Cardiac muscle cell (in vitro differentiated cells and primary cell): ENCODE data around the gene AJM1. TPM values are rescaled to one million over a fixed set of nuclear protein-coding genes. Genes with fewer than 3 reads are reported as not detected.
A peak's percentile ranks its signal among the peaks of the same experiment; 100 is the strongest.
"Not testable (repeated sequence)": the region's sequence is repeated elsewhere in the genome, so short reads cannot be mapped to it uniquely, and the experiment has no call there.

Source experiments
- DNase-seq, 2 donors: peaks; one replicate each; pipeline versions ENCODE4 v3.0.0 to v3.0.0-alpha.2; 2010 to 2017; ENCODE audit warnings: low read depth in 1 of 2, low spot score in 1 of 2
- H3K27ac ChIP-seq: fragments of 200-600 bp; sonication (generic); 2 replicates; pipeline ENCODE4 v1.5.1; 2016
- H3K27me3 ChIP-seq: fragments of 200-600 bp; sonication (generic); 2 replicates; pipeline ENCODE4 v1.6.0; 2016; ENCODE audit warnings: control low read depth
- H3K36me3 ChIP-seq: fragments of 200-600 bp; sonication (generic); 2 replicates; pipeline ENCODE4 v1.5.1; 2016; ENCODE audit warnings: control low read depth
- H3K4me1 ChIP-seq: fragments of 200-600 bp; sonication (generic); 2 replicates; pipeline ENCODE4 v1.8.1; 2017; ENCODE audit warnings: low read depth, mild to moderate bottlenecking, mixed run types
- H3K4me3 ChIP-seq: fragments of 200-600 bp; sonication (generic); 2 replicates; pipeline ENCODE4 v1.5.1; 2016; ENCODE audit warnings: mild to moderate bottlenecking
- H3K9me3 ChIP-seq: fragments of 200-600 bp; sonication (generic); 2 replicates; pipeline ENCODE4 v1.5.1; 2017; ENCODE audit warnings: low read depth, mild to moderate bottlenecking, control low read depth
- polyA plus RNA-seq: library from polyadenylated mRNA; unstranded; fragments of >200 nt; fragmentation: Nextera tagmentation; extraction: Ambion mirVana; gene quantifications from 2 replicates; pipeline ENCODE4 v1.2.1, GENCODE V29; 2016
- total RNA-seq: library from RNA; depleted of rRNA; stranded (reverse); fragments of >200 nt; gene quantifications from 2 replicates; pipeline ENCODE4 v1.2.3, GENCODE V29; 2016
- TF ChIP-seq, protein P1 (sequence below): IDR thresholded peaks from 2 replicates; pipeline ENCODE4 v1.5.1; 2012; ENCODE audit warnings: low read depth, mild to moderate bottlenecking, low read length

Gene AJM1
- total and polyA plus RNA-seq, 2 experiments from 2014 or later: 8.5 to 12.1 TPM

DNA sequence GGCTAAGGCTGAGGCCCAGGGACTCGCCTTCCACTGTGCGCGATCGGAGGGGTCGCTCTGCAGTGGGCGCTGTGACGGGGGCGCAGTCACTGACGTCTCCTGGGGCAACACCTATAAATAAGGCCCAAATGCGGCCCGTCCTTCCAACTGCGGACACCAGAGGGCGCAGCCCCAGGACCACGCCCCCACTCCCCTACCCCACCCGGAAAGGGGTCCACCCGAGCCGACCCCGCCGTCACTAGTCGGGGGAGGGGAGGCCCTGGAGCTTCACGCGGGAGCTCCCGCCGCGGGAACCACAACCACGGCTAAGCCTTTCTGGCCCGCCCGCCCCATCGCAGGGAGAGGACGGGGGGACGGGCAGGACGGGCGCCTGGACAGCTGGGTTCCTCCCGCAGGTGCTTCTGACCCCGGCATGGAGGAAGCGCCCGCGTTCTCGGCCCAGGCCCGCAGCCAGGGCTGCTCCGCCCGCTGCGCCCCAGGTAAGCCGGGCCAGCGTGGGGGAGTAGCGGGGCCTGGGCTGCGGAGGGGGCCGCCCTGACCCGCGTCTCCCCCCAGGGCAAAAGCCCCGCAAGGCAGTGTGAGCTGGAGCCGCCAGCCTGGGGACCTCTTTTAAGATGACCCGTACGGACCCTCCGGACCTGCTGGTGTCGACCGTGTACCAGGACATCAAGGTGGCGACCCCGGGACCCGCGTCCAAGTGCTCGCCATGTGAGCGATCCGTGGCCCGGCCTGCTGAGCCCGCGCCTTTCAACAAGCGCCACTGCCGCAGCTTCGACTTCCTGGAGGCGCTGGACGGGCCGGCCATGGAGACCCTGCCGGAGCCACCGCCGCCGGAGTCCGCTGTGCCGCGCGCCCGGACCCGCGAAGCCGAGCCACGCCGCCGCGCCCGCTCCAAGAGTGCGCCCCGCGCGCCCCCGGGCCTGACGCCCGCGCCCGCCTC is 1.8 kb downstream of the AJM1 start:
- H3K36me3 ChIP-seq, H3K27me3 ChIP-seq, H3K9me3 ChIP-seq, H3K4me3 ChIP-seq, H3K27ac ChIP-seq: not testable (repeated sequence)
- TF ChIP-seq, protein P1, sequence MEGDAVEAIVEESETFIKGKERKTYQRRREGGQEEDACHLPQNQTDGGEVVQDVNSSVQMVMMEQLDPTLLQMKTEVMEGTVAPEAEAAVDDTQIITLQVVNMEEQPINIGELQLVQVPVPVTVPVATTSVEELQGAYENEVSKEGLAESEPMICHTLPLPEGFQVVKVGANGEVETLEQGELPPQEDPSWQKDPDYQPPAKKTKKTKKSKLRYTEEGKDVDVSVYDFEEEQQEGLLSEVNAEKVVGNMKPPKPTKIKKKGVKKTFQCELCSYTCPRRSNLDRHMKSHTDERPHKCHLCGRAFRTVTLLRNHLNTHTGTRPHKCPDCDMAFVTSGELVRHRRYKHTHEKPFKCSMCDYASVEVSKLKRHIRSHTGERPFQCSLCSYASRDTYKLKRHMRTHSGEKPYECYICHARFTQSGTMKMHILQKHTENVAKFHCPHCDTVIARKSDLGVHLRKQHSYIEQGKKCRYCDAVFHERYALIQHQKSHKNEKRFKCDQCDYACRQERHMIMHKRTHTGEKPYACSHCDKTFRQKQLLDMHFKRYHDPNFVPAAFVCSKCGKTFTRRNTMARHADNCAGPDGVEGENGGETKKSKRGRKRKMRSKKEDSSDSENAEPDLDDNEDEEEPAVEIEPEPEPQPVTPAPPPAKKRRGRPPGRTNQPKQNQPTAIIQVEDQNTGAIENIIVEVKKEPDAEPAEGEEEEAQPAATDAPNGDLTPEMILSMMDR: peak; percentile 39
- peaks cover 27% of the 10 kb centered on the region for H3K4me1 ChIP-seq
- peak in 1 of 2 donors; percentile 45 for DNase-seq

DNA sequence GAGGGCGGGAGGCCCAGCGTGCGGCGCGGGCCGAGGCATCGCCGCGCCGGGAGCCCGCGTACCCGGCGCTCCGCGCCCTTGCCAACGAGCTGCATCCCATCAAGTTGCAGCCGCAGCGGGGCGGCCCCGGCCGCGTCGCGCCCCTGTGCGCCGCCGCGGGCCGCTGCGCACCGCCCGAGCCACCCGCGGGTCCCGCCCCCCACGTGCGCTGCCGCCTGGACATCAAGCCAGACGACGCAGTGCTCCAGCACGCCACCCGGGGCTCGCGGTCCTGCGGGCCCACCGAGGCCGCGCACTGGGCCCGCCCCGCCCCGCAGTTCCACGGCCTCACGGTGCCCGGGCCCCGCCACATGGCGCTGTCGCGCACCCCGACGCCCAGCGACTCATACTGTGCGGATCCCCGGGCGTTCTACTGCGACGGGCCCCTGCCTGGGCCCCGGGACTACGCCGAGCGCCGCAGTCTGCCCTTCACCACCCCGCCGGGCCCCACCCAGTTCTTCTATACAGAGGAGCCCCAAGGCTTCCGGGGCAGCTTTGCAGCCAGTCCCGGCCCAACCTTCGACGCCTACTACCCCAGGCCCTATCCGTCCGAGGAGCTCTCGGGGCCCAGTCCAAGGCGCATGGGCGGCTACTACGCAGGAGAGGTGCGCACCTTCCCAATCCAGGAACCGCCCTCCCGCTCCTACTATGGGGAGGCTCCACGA is 2.6 kb downstream of the AJM1 start:
- TF ChIP-seq, protein P1: no peak
- Histone ChIP-seq H3K27ac (no peak overlapping the region), H3K4me1 (peaks cover 27% of the 10 kb centered on the region), H3K4me3 (no peak overlapping the region), H3K9me3 (no peaks in the 10 kb centered on the region), H3K36me3 (no peaks in the 10 kb centered on the region), H3K27me3 (no peaks in the 10 kb centered on the region)
- DNase-seq: no peak

DNA sequence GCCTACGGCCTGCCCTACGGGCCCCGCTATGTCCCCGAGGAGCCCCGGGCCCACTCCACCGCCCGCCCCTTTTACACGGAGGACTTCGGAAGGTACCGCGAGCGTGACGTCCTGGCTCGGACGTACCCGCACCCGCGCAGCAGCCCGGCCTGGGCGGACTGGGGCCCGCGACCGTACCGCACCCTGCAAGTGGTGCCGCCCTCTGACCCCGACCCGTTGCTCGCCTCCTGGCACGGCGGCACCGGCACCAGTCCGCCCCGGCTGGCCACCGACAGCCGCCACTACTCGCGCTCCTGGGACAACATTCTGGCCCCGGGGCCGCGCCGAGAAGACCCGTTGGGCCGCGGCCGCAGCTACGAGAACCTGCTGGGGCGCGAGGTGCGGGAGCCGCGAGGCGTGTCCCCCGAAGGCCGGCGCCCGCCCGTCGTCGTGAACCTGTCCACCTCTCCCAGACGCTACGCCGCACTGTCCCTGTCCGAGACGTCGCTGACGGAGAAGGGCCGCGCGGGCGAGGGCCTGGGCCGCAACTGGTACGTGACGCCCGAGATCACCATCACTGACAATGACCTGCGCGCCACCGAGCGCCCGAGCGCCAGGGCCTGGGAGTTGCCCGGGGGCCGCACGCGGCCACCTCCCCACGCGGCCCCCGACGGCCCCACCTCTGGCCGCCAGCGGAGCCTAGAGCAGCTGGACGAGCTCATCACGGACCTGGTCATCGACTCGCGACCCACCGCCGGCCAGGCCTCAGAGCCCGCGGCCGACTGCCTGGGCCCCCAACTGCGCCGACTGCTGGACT is 3.4 kb downstream of the AJM1 start:
- Histone ChIP-seq H3K4me1 (peaks cover 25% of the 10 kb centered on the region), H3K36me3 (peaks cover 1% of the 10 kb centered on the region), H3K27me3 (no peaks in the 10 kb centered on the region), H3K27ac (no peak overlapping the region), H3K9me3 (no peaks in the 10 kb centered on the region), H3K4me3 (no peak overlapping the region)
- no peak for DNase-seq
- TF ChIP-seq, protein P1: no peak

DNA sequence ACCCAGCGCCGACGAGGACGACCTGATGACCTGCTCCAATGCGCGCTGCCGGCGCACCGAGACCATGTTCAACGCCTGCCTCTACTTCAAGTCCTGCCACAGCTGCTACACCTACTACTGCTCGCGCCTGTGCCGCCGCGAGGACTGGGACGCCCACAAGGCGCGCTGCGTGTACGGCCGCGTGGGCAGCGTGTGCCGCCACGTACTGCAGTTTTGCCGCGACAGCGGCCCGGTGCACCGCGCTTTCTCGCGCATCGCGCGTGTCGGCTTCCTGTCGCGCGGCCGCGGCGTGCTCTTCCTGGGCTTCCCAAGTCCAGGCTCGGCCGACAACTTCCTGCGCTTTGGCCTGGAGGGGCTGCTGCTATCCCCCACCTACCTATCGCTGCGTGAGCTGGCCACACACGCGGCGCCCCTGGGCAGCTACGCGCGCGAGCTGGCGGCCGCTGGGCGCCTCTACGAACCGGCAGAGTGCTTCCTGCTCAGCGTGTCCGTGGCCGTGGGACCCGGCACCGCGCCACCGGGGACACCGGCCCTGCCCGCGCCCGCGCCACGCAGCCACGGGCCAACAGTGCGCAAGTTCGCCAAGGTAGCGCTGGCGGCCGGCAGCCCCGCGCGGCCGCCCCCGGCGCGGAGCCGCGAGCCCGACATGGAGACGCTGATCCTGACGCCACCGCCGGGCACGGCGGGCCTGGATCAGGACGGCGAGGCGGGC is 4.3 kb downstream of the AJM1 start:
- Histone ChIP-seq H3K27me3 (no peaks in the 10 kb centered on the region), H3K9me3 (no peaks in the 10 kb centered on the region), H3K36me3 (peaks cover 9% of the 10 kb centered on the region), H3K4me1 (peaks cover 16% of the 10 kb centered on the region), H3K4me3 (no peak overlapping the region), H3K27ac (no peak overlapping the region)
- TF ChIP-seq, protein P1: no peak
- DNase-seq: no peak
